Endothelial cell of umbilical vein (primary cell): ENCODE data around the gene BMAL2. TPM values are rescaled to one million over a fixed set of nuclear protein-coding genes. Genes with fewer than 3 reads are reported as not detected.
A peak's percentile ranks its signal among the peaks of the same experiment; 100 is the strongest.

Source experiments
- BruUV-seq: library from RNA; stranded (reverse); fragments of 400-500 nt; replicated peaks from 2 replicates; lab custom pipeline; 2021; lab: Mats Ljungman, UMichigan
- CTCF ChIA-PET: fragments of 300-600, 350-600 bp; sonication (Branson Sonifier 250); formaldehyde crosslinking; loops from one replicate; lab custom pipeline; 2021; ENCODE audit warnings: antibody characterized with exemption, inconsistent platforms; lab: Charles Lee
- POLR2A ChIA-PET: fragments of 300-600, 350-600 bp; sonication (Branson Sonifier 250); formaldehyde crosslinking; loops from one replicate; lab custom pipeline; 2021; ENCODE audit warnings: antibody characterized with exemption, inconsistent platforms; lab: Charles Lee
- DNase-seq: peaks from one replicate; pipeline ENCODE4 v3.0.0-alpha.2; 2011; ENCODE audit warnings: low read depth, low spot score
- FAIRE-seq: peaks from 2 replicates; lab custom pipeline; 2011; peaks lifted over from hg19 to GRCh38; lab: Jason Lieb, UNC
- H2AFZ ChIP-seq: 2 replicates; pipeline ENCODE4 v1.6.0; 2012; ENCODE audit warnings: low read depth, low read length, control low read depth, inconsistent platforms
- H3K27ac ChIP-seq: 2 replicates; pipeline ENCODE4 v1.5.1; 2011; ENCODE audit warnings: low read depth, mild to moderate bottlenecking, control low read depth, low read length, moderate library complexity; ENCODE audit not compliant: insufficient read depth
- H3K27me3 ChIP-seq, 2 experiments: 2 replicates each; pipeline versions ENCODE4 v1.6.0 to v1.6.1; 2011; ENCODE audit warnings: low read length in 2 of 2, mixed read lengths in 1 of 2; ENCODE audit not compliant: control insufficient read depth in 2 of 2, insufficient read depth in 2 of 2
- H3K36me3 ChIP-seq, 2 experiments: 2 replicates in 1 of 2; 3 replicates in 1 of 2; pipeline ENCODE4 v1.5.1; 2011; ENCODE audit warnings: low read length in 2 of 2, mild to moderate bottlenecking in 1 of 2, moderate library complexity in 1 of 2; ENCODE audit not compliant: control insufficient read depth in 2 of 2, insufficient read depth in 2 of 2; ENCODE audit errors: extremely low read depth in 1 of 2
- H3K4me1 ChIP-seq: 3 replicates; pipeline ENCODE4 v1.5.1; 2011; ENCODE audit warnings: mild to moderate bottlenecking, low read length; ENCODE audit not compliant: control insufficient read depth, insufficient read depth; ENCODE audit errors: extremely low read depth
- H3K4me2 ChIP-seq: 2 replicates; pipeline ENCODE4 v1.6.1; 2011; ENCODE audit warnings: low read length, control low read depth, mixed read lengths; ENCODE audit not compliant: insufficient read depth
- H3K4me3 ChIP-seq, 3 experiments: fragments of 200-600 bp in 1 of 3; sonication (generic), shearing (Covaris generic) in 1 of 3; replicated peaks in 1 of 3; 2 replicates each; pipeline ENCODE4 v1.5.1; 2011 to 2016; ENCODE audit warnings: control low read depth in 3 of 3, low read length in 3 of 3, mild to moderate bottlenecking in 2 of 3, inconsistent platforms in 1 of 3, low read depth in 1 of 3, moderate library complexity in 1 of 3; ENCODE audit not compliant: insufficient read depth in 1 of 3
- H3K79me2 ChIP-seq: 2 replicates; pipeline ENCODE4 v1.6.0; 2012; ENCODE audit warnings: low read length, inconsistent platforms; ENCODE audit not compliant: control insufficient read depth, insufficient read depth
- H3K9ac ChIP-seq: replicated peaks from 2 replicates; pipeline ENCODE3; 2011; ENCODE audit warnings: low read length, control low read depth; ENCODE audit not compliant: insufficient read depth; ENCODE audit errors: extremely low read depth
- H3K9me1 ChIP-seq: replicated peaks from 3 replicates; pipeline ENCODE4 v1.6.0; 2011; ENCODE audit warnings: mild to moderate bottlenecking, low read length; ENCODE audit not compliant: control insufficient read depth, insufficient read depth; ENCODE audit errors: extremely low read depth
- H3K9me3 ChIP-seq: replicated peaks from 2 replicates; pipeline ENCODE4 v1.5.1; 2012; ENCODE audit warnings: low read length, inconsistent platforms; ENCODE audit not compliant: control insufficient read depth, insufficient read depth
- H4K20me1 ChIP-seq: replicated peaks from 2 replicates; pipeline ENCODE3; 2011; ENCODE audit warnings: mild to moderate bottlenecking, low read length; ENCODE audit not compliant: control insufficient read depth, insufficient read depth; ENCODE audit errors: extremely low read depth
- CTCF ChIP-seq, 2 donors: IDR thresholded peaks; 1 replicate in 1 of 2; 2 replicates in 1 of 2; pipeline ENCODE4 v1.5.1; 2011; ENCODE audit warnings: low read length in 2 of 2, mild to moderate bottlenecking in 2 of 2, moderate library complexity in 2 of 2, control low read depth in 1 of 2, inconsistent platforms in 1 of 2, low read depth in 1 of 2; ENCODE audit not compliant: insufficient read depth in 1 of 2; ENCODE audit errors: extremely low read depth in 1 of 2
- EZH2 ChIP-seq: IDR thresholded peaks from 2 replicates; pipeline ENCODE4 v1.6.1; 2012; ENCODE audit warnings: borderline replicate concordance, low read depth, mild to moderate bottlenecking, moderate library complexity, low read length, inconsistent platforms; ENCODE audit not compliant: severe bottlenecking
- FOS ChIP-seq: IDR thresholded peaks from 2 replicates; pipeline ENCODE4 v1.6.1; 2011; ENCODE audit warnings: mild to moderate bottlenecking, low read length, moderate library complexity, borderline replicate concordance; ENCODE audit not compliant: insufficient read depth
- GATA2 ChIP-seq: IDR thresholded peaks from 2 replicates; pipeline ENCODE4 v1.7.0; 2011; ENCODE audit warnings: low read depth, mild to moderate bottlenecking, moderate library complexity, mixed read lengths, low read length; ENCODE audit not compliant: insufficient read length, insufficient read depth
- JUN ChIP-seq: IDR thresholded peaks from 2 replicates; pipeline ENCODE4 v1.6.1; 2011; ENCODE audit warnings: borderline replicate concordance, low read depth; ENCODE audit not compliant: insufficient read length, insufficient read depth
- MAX ChIP-seq: IDR thresholded peaks from 2 replicates; pipeline ENCODE4 v1.6.1; 2011; ENCODE audit not compliant: insufficient read depth, insufficient read length
- MYC ChIP-seq: IDR thresholded peaks from one replicate; pipeline ENCODE4 v1.6.1; 2011; ENCODE audit warnings: mild to moderate bottlenecking, low read depth, low read length
- POLR2A ChIP-seq: IDR thresholded peaks from 2 replicates; pipeline ENCODE4 v1.6.1; 2012; ENCODE audit warnings: low read depth, mild to moderate bottlenecking, control low read depth, low read length
- POLR2AphosphoS5 ChIP-seq: IDR thresholded peaks from 2 replicates; pipeline ENCODE4 v1.6.1; 2012; ENCODE audit warnings: low read depth, mild to moderate bottlenecking, control low read depth, low read length, moderate library complexity; ENCODE audit not compliant: insufficient read depth
- dilution Hi-C: fragments of 300-500 bp; cut with MboI; formaldehyde crosslinking; loops from one replicate; pipeline ENCODE4 v1.15.0; 2019; ENCODE audit warnings: low sequenced_read_pairs; ENCODE audit not compliant: extremely low pct_ligation_motif_present
- intact Hi-C: fragments of 100-400 bp; cut with micrococcal nuclease; formaldehyde crosslinking; loops from one replicate; pipeline ENCODE4 v1.10.0; 2022
- polyA plus RNA-seq, 4 experiments: library from polyadenylated mRNA; depleted of rRNA in 3 of 4; stranded (reverse) in 3 of 4; unstranded in 1 of 4; fragments of >200 nt; gene quantifications; 2 replicates each; pipeline versions ENCODE4 v1.2.1 to v1.2.3, GENCODE V29; 2011 to 2012; ENCODE audit warnings: missing spikeins in 1 of 4
- total RNA-seq: library from RNA; stranded (reverse); gene quantifications from 2 replicates; pipeline ENCODE4 v1.2.3, GENCODE V29; 2021

Gene BMAL2
- total and polyA plus RNA-seq, 2 donors (not counting 3 experiments of a cell fraction or from before 2014, with no cell fraction given), result 5.9 to 33.3 TPM

- DNase-seq (no peak), FAIRE-seq (no peak)
- H3K4me2 ChIP-seq, result peak overlapping the region; percentile 92
- no peak for TF ChIP-seq CTCF (IDR thresholded peaks at IDR 0.05; ENCODE audit: extremely low read depth in 1 of 2, insufficient read depth in 1 of 2, low read depth in 1 of 2, low read length in 2 of 2)
- H3K27me3 ChIP-seq, result no peaks in the 10 kb centered on the region
- H3K27ac ChIP-seq, result peak overlapping the region; percentile 86
- no peaks in the 10 kb centered on the region for H4K20me1 ChIP-seq
- H3K79me2 ChIP-seq, result peaks cover 2% of the 10 kb centered on the region
- BruUV-seq, result TSS peak; percentile 87
- peak overlapping the region in 1 of 3 experiments; percentile 40 for H3K4me3 ChIP-seq
- intact Hi-C loops (loop anchor here (1.0 to 2.0 kb wide), 2 partner anchors 8 to 39 kb away; partner anchors contain the start of gene STK38L), dilution Hi-C loops (no loop called here)
- no peaks in the 10 kb centered on the region for H3K9me1 ChIP-seq
- peak overlapping the region; percentile 57 for H3K9ac ChIP-seq
- H3K36me3 ChIP-seq, result no peaks in the 10 kb centered on the region
- no peaks in the 10 kb centered on the region for H3K9me3 ChIP-seq
- no peak overlapping the region for H2AFZ ChIP-seq
- ChIA-PET POLR2A (no interaction called here), CTCF (interaction anchor here (0.7 to 2.1 kb wide), 4 partner anchors 12 to 268 kb away, joined by 3 to 7 read pairs (median 5); partner anchors contain the start of gene STK38L)
- H3K4me1 ChIP-seq, result peaks cover 34% of the 10 kb centered on the region
Observed at GRCh38 chr12:27284021-27284420, 48.6 kb upstream of the BMAL2 start.

- peaks cover 2% of the 10 kb centered on the region for H3K79me2 ChIP-seq
- peak overlapping the region in 1 of 3 experiments; percentile 40 for H3K4me3 ChIP-seq
- ChIA-PET POLR2A (no interaction called here), CTCF (interaction anchor here (0.9 to 2.1 kb wide), 7 partner anchors 10 to 269 kb away, joined by 3 to 9 read pairs (median 6); partner anchors contain the start of gene STK38L)
- H2AFZ ChIP-seq, result no peak overlapping the region
- H3K4me1 ChIP-seq, result peaks cover 36% of the 10 kb centered on the region
- peak overlapping the region; percentile 92 for H3K4me2 ChIP-seq
- no TSS peak for BruUV-seq
- H3K9me1 ChIP-seq, result no peaks in the 10 kb centered on the region
- H4K20me1 ChIP-seq, result no peaks in the 10 kb centered on the region
- H3K36me3 ChIP-seq, result no peaks in the 10 kb centered on the region
- dilution Hi-C loops (no loop called here), intact Hi-C loops (loop anchor here (1.0 to 2.0 kb wide), 2 partner anchors 8 to 40 kb away; partner anchors contain the start of gene STK38L)
- DNase-seq (peak; percentile 92), FAIRE-seq (peak; percentile 72)
- H3K9ac ChIP-seq, result peak overlapping the region; percentile 57
- no peaks in the 10 kb centered on the region for H3K27me3 ChIP-seq
- H3K9me3 ChIP-seq, result no peaks in the 10 kb centered on the region
- H3K27ac ChIP-seq, result peak overlapping the region; percentile 86
- peak; percentile 13 for TF ChIP-seq GATA2
- no peak for TF ChIP-seq POLR2A
- no peak for TF ChIP-seq MAX
- TF ChIP-seq MYC, result no peak
- no peak for TF ChIP-seq POLR2AphosphoS5
- no peak for TF ChIP-seq CTCF (IDR thresholded peaks at IDR 0.05; ENCODE audit: extremely low read depth in 1 of 2, insufficient read depth in 1 of 2, low read depth in 1 of 2, low read length in 2 of 2)
- no peak for TF ChIP-seq EZH2
- TF ChIP-seq FOS, result peak; percentile 53
- TF ChIP-seq JUN, result peak; percentile 79
Observed at GRCh38 chr12:27284751-27285150, 47.9 kb upstream of the BMAL2 start.
